ENCODE data around the gene C5orf46.

DNA sequence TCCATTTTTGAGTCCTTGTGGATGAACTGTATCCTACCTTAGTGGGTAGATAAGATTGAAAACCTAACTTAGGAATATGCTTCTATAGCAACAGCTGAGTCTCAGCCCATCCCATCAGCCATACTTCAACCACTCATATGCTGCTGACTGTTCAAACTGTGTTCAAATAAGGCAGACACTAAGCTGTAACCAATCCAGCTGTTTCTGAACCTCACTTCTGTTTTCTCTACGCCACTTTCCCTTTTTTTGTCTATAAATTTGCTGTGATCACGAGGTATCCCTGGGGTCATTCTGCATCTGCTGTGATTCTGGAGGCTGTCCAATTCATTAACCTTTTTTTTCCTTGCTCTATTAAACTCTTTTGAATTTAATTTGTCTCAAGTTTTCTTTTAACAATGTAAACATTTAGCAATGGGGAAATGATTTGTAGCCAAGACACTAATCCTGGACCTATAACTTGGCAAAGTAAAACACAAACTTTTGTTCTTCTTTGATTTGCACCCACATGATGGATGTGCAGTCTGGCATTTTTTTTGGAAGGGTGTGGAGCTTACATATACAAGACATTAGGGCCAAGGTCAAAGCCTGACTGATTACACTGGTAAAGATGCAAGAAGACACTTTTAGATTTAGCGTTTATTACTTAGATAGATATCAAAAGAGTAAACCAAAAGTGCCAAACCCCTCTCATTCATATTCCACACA, 42.7 kb downstream of the C5orf46 start:
- TF ChIP-seq, protein P1, sequence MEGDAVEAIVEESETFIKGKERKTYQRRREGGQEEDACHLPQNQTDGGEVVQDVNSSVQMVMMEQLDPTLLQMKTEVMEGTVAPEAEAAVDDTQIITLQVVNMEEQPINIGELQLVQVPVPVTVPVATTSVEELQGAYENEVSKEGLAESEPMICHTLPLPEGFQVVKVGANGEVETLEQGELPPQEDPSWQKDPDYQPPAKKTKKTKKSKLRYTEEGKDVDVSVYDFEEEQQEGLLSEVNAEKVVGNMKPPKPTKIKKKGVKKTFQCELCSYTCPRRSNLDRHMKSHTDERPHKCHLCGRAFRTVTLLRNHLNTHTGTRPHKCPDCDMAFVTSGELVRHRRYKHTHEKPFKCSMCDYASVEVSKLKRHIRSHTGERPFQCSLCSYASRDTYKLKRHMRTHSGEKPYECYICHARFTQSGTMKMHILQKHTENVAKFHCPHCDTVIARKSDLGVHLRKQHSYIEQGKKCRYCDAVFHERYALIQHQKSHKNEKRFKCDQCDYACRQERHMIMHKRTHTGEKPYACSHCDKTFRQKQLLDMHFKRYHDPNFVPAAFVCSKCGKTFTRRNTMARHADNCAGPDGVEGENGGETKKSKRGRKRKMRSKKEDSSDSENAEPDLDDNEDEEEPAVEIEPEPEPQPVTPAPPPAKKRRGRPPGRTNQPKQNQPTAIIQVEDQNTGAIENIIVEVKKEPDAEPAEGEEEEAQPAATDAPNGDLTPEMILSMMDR (IDR thresholded peaks at IDR 0.05) = no peak
- no peak for TF ChIP-seq FOSL2 (IDR thresholded peaks at IDR 0.05)
- TF ChIP-seq FOSL2 (CRISPR knock-in tag; IDR thresholded peaks at IDR 0.05) = no peak
- TF ChIP-seq SMC3 (IDR thresholded peaks at IDR 0.05) = no peak

Data from A549 (cell line).